Measurements from ENCODE around the gene RNU2-1. TPM values are rescaled to one million over a fixed set of nuclear protein-coding genes. Genes with fewer than 3 reads are reported as not detected.

RNU2-1 gene
- total RNA-seq, 1 donor, result not detected

- Histone ChIP-seq H3K9me3 (ENCODE audit: low read depth, low read length) (no peaks in the 10 kb centered on the region), H2AFZ (ENCODE audit: low read length) (no peak overlapping the region)
Observed at GRCh38 chr17:43216762-43217613, 16.8 kb downstream of the RNU2-1 start.

GRCh38 chr17:43216369-43216761 lies 17.4 kb downstream of the RNU2-1 start:
- H4K20me1 ChIP-seq (ENCODE audit: insufficient read depth, low read length), result no peaks in the 10 kb centered on the region
- no peaks in the 10 kb centered on the region for H3K9me3 ChIP-seq (ENCODE audit: low read depth, low read length)
- no peak overlapping the region for H3K4me3 ChIP-seq (ENCODE audit: insufficient read depth, low read length)
- peaks cover 18% of the 10 kb centered on the region for H3K79me2 ChIP-seq (ENCODE audit: insufficient read depth, low read length)
- H3K4me1 ChIP-seq (ENCODE audit: insufficient read depth, low read length), result peaks cover 16% of the 10 kb centered on the region
- no peak for DNase-seq (ENCODE audit: insufficient read length, low spot score, missing footprints)
- H3K4me2 ChIP-seq (ENCODE audit: insufficient read depth, low read length), result no peak overlapping the region
- peaks cover 66% of the 10 kb centered on the region for H3K36me3 ChIP-seq (ENCODE audit: insufficient read depth, low read length)
- H3K27me3 ChIP-seq (ENCODE audit: insufficient read depth, low read length), result no peaks in the 10 kb centered on the region
- TF ChIP-seq CTCF (IDR thresholded peaks at IDR 0.05; ENCODE audit: extremely low read depth, low read depth, low read length), result no peak
- no peak overlapping the region for H3K27ac ChIP-seq (ENCODE audit: low read depth, low read length)
- H2AFZ ChIP-seq (ENCODE audit: low read length), result no peak overlapping the region

More at GRCh38 chr17:43216762-43217613, 16.8 kb downstream of the RNU2-1 start:
- peak; percentile 37 for DNase-seq (ENCODE audit: insufficient read length, low spot score, missing footprints)
- no peak overlapping the region for H3K4me3 ChIP-seq (ENCODE audit: insufficient read depth, low read length)
- H3K27ac ChIP-seq (ENCODE audit: low read depth, low read length), result no peak overlapping the region
- TF ChIP-seq CTCF (IDR thresholded peaks at IDR 0.05; ENCODE audit: extremely low read depth, low read depth, low read length), result no peak
- H3K79me2 ChIP-seq (ENCODE audit: insufficient read depth, low read length), result peaks cover 17% of the 10 kb centered on the region
- H4K20me1 ChIP-seq (ENCODE audit: insufficient read depth, low read length), result no peaks in the 10 kb centered on the region
- H3K36me3 ChIP-seq (ENCODE audit: insufficient read depth, low read length), result peaks cover 68% of the 10 kb centered on the region
- no peaks in the 10 kb centered on the region for H3K27me3 ChIP-seq (ENCODE audit: insufficient read depth, low read length)
- peaks cover 16% of the 10 kb centered on the region for H3K4me1 ChIP-seq (ENCODE audit: insufficient read depth, low read length)
- H3K4me2 ChIP-seq (ENCODE audit: insufficient read depth, low read length), result no peak overlapping the region

GRCh38 chr17:43215341-43215740 lies 18.4 kb downstream of the RNU2-1 start:
- Histone ChIP-seq H4K20me1 (ENCODE audit: insufficient read depth, low read length) (no peaks in the 10 kb centered on the region), H3K4me1 (ENCODE audit: insufficient read depth, low read length) (peaks cover 22% of the 10 kb centered on the region), H3K79me2 (ENCODE audit: insufficient read depth, low read length) (peaks cover 18% of the 10 kb centered on the region), H3K4me2 (ENCODE audit: insufficient read depth, low read length) (no peak overlapping the region), H3K4me3 (ENCODE audit: insufficient read depth, low read length) (no peak overlapping the region), H3K36me3 (ENCODE audit: insufficient read depth, low read length) (peaks cover 63% of the 10 kb centered on the region), H3K9me3 (ENCODE audit: low read depth, low read length) (no peaks in the 10 kb centered on the region), H3K27me3 (ENCODE audit: insufficient read depth, low read length) (no peaks in the 10 kb centered on the region), H3K27ac (ENCODE audit: low read depth, low read length) (no peak overlapping the region), H2AFZ (ENCODE audit: low read length) (no peak overlapping the region)
- no peak for DNase-seq (ENCODE audit: insufficient read length, low spot score, missing footprints)
- TF ChIP-seq CTCF (IDR thresholded peaks at IDR 0.05; ENCODE audit: extremely low read depth, low read depth, low read length), result no peak

GRCh38 chr17:43213545-43213944 lies 20.2 kb downstream of the RNU2-1 start:
- Histone ChIP-seq H3K4me1 (ENCODE audit: insufficient read depth, low read length) (peaks cover 22% of the 10 kb centered on the region), H3K9me3 (ENCODE audit: low read depth, low read length) (no peaks in the 10 kb centered on the region), H3K36me3 (ENCODE audit: insufficient read depth, low read length) (peaks cover 67% of the 10 kb centered on the region), H3K79me2 (ENCODE audit: insufficient read depth, low read length) (peaks cover 18% of the 10 kb centered on the region), H2AFZ (ENCODE audit: low read length) (no peak overlapping the region), H4K20me1 (ENCODE audit: insufficient read depth, low read length) (no peaks in the 10 kb centered on the region), H3K27ac (ENCODE audit: low read depth, low read length) (no peak overlapping the region), H3K27me3 (ENCODE audit: insufficient read depth, low read length) (no peaks in the 10 kb centered on the region), H3K4me3 (ENCODE audit: insufficient read depth, low read length) (no peak overlapping the region), H3K4me2 (ENCODE audit: insufficient read depth, low read length) (peak overlapping the region; percentile 92)
- TF ChIP-seq CTCF (IDR thresholded peaks at IDR 0.05; ENCODE audit: extremely low read depth, low read depth, low read length), result no peak
- DNase-seq (ENCODE audit: insufficient read length, low spot score, missing footprints), result no peak

All from osteoblast (primary cell).